GM12874 (cell line): ENCODE data around the gene KRTAP10-9.

Experiments
- TF ChIP-seq, protein P1 (sequence below): IDR thresholded peaks from 2 replicates; pipeline ENCODE4 v1.5.1; 2011; ENCODE audit warnings: low read depth, mild to moderate bottlenecking, control low read depth, low read length, moderate library complexity; ENCODE audit not compliant: insufficient read depth

The KRTAP10-9 gene

DNA sequence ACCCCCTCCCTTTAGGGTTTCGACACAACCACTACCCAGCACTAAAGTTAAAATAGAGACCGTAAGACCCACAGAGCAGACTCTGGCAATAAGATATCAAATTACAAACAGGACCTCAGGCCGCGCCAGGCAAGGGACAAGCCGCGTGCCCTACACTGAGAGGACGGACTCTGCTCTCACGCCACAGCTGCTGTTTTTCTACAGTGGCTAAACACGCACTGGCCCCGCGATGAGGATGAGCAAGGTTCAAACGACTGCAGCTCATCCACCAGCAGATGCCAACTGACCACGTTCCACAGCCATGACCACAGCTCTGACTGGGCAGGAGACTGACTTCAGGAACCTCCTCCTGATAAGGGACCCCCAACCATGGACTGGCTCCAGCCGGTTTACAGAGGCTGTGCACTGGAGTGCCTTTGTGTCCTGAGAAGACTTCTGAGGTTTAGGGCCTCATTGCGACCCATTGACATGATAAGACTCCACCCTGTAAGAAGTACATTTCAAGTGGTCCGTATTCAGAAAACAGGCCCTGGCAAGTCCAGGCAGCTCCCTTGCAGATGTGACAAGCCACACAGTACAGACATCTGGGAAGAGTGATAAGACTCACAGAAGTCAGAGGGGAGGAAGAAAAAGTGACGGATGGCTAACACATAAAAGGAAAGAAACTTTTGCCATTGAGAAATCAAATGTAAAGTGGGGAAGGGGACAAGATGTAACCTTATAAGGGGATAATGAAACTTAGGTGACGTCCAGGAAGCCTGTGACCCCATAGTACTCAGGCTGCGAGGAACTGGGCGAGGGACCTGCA, 33.1 kb upstream of the KRTAP10-9 start:
- TF ChIP-seq, protein P1, sequence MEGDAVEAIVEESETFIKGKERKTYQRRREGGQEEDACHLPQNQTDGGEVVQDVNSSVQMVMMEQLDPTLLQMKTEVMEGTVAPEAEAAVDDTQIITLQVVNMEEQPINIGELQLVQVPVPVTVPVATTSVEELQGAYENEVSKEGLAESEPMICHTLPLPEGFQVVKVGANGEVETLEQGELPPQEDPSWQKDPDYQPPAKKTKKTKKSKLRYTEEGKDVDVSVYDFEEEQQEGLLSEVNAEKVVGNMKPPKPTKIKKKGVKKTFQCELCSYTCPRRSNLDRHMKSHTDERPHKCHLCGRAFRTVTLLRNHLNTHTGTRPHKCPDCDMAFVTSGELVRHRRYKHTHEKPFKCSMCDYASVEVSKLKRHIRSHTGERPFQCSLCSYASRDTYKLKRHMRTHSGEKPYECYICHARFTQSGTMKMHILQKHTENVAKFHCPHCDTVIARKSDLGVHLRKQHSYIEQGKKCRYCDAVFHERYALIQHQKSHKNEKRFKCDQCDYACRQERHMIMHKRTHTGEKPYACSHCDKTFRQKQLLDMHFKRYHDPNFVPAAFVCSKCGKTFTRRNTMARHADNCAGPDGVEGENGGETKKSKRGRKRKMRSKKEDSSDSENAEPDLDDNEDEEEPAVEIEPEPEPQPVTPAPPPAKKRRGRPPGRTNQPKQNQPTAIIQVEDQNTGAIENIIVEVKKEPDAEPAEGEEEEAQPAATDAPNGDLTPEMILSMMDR = no peak

DNA sequence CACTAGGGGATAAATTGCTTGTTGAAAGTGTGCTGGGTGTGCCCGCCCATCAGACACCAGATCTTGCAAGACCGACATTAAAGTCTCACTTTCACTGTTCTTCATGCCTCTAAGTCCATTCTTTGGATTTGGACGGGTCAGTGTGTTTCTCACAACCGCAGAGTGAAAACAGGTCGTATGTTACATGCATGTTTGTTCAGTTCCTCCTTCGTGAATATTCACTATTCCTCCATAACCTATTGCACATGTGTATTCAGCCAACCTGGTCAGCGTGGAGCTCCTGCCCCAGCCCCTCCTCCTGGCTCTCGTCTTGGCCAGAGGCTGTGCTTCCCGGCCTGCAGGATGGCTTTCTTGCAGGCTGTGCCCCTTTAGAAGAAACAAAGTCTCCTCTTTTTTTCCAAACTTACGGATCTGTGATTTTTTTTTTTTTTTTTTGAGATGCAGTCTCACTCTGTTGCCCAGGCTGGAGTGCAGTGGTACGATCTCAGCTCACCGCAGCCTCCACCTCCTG, 32.4 kb upstream of the KRTAP10-9 start:
- TF ChIP-seq, protein P1 = no peak

DNA sequence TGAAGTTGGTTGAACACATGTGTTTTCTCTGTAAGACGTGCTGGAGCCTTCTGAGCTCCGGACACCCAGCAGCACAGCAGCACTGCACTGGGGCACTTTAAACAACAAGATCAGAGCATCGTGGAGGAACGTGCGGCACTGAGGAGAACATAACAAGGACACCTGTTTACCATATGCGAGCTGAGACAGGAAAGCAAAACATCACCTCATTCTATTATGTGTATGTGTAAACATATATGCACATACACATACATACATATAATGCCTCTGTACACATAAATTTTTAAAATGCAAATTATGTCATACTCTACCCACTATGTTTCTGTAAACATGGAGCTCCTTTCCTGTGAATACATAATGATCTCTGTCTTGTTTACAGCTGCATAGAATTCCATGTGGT, 31.4 kb upstream of the KRTAP10-9 start:
- TF ChIP-seq, protein P1 = no peak

DNA sequence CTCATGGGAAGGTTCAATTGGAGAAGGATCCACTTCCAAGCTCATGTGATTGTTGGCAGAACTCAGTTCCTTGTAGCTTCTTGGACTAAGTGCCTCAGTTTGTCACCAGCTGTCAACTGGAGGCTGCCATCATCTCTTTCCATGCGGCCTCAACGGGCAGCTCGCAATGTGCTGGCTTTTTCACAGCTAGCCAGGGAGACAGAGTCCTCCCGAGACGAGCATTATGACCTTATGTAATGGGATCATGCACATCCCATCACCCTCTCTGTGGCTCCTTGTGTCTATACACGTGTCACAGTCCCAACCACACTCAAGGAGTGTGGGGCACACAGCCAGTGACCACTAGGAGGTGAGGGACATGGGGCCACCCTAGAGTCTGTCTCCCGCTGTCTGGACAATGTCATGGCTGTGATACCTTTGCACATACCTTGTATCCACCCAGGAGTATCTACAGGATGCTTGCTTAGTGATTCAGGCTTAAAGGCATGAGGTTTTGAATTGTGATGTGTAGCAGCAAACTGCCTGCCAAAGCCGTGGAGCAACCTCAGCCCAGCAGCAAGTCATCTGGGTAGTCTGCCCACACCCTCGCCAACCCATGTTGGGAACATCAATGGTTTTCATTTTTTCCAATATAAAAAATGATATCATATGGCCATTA, 30.7 kb upstream of the KRTAP10-9 start:
- TF ChIP-seq, protein P1 = no peak

DNA sequence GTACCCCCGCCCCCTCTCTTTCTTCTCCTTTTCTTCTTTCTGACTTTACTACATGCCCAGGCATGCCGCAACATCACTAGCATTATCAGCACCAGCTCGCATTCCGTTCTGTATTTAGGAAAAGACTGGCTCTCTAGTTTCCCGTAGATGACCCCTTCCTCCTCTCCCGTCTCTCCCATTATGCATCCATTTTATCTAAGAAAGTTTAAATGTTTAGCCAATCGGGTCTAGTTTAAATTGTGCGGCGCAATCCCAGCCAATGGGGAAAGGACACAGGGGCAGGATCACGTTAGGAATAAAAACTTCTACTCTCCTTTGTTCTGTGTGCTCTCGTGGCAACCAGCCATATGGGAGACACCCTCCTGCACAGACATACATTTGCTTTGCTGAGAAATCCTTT, 28.8 kb upstream of the KRTAP10-9 start:
- TF ChIP-seq, protein P1 = no peak

DNA sequence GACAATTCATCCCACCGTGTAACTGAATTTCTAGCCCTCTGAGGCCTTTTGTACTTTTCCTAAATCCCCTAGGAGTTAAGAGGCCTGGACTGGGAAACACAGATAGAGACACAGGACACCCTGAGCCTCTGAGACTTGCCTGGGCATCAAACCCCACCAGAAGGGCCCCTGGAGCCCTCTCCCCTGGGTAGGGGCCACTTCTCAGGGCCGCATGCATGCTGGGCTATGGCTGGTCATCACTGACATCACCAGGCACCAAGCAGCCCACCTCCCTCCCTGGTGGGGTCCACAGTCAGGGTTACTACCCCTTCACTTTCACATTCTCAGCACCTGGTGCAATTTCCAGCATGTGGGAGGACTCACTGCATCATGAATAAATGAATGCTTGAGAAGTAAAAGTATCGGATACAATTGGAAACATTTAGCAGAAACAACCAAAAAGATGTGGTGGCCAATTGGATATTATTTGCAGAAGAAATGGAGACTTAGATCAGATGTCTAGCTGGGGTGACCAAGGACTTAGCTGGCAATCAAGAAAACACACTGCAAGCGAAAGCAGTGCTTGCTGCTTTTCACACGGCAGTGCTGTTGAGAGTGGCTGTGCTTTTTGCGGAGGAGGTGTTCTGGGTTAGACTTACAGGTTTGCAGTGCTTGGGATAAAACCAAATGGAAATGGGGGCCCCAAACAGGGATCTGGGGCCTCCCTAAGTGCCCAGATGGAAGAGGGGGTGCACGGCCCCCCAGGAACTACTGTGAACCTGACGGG, 27.4 kb upstream of the KRTAP10-9 start:
- TF ChIP-seq, protein P1 = no peak
